WTC11 (cell line): Measurements from ENCODE around the gene CCDC152.

ENCODE experiments used
- NR3C1 ChIP-seq: sonication (generic); formaldehyde crosslinking; conservative IDR thresholded peaks from 2 replicates; pipeline ENCODE4 v1.8.1; 2023; ENCODE audit warnings: low read depth, mild to moderate bottlenecking, missing genetic modification reagents
- TP53 ChIP-seq: sonication (generic); formaldehyde crosslinking; IDR thresholded peaks from 2 replicates; pipeline ENCODE4 v1.8.1; 2023; ENCODE audit warnings: mild to moderate bottlenecking, missing genetic modification reagents

DNA sequence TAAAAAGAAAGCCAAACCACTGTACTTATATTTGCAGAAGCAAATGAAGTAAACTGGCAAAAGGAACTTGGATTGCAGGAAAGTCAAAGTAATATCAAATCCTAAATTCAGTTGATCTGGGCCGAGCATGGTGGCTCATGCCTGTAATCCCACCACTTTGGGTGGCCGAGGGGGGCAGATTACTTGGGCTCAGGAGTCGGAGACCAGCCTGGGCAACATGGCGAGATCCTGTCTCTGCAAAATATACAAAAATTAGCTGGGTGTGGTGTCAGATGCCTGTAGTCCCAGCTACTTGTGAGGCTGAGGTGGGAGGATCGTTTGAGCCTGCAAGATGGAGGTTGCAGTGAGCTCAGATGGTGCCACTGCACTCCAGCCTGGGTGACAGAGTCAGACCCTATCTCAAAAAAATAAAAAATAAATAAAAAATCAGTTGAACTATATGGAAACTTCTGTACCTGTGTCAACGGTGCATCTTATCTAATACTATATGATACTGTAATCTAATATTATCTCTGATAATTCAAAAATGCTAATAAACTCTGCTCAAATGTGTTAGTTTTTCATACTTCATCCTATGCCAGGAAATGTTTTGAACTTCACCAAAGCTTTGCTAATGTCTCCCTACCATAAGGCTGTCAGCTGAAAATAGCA is 45.0 kb downstream of the CCDC152 start:
- TF ChIP-seq TP53 (CRISPR knock-in tag) (no peak), NR3C1 (no peak)
